ENCODE results near the gene HOXA3.

The HOXA3 gene

GRCh38 chr7:27111751-27112277 lies 40.6 kb downstream of the HOXA3 start:
- DNase-seq, result no peak

GRCh38 chr7:27111042-27111750 lies 41.2 kb downstream of the HOXA3 start:
- no peak for DNase-seq

DNA sequence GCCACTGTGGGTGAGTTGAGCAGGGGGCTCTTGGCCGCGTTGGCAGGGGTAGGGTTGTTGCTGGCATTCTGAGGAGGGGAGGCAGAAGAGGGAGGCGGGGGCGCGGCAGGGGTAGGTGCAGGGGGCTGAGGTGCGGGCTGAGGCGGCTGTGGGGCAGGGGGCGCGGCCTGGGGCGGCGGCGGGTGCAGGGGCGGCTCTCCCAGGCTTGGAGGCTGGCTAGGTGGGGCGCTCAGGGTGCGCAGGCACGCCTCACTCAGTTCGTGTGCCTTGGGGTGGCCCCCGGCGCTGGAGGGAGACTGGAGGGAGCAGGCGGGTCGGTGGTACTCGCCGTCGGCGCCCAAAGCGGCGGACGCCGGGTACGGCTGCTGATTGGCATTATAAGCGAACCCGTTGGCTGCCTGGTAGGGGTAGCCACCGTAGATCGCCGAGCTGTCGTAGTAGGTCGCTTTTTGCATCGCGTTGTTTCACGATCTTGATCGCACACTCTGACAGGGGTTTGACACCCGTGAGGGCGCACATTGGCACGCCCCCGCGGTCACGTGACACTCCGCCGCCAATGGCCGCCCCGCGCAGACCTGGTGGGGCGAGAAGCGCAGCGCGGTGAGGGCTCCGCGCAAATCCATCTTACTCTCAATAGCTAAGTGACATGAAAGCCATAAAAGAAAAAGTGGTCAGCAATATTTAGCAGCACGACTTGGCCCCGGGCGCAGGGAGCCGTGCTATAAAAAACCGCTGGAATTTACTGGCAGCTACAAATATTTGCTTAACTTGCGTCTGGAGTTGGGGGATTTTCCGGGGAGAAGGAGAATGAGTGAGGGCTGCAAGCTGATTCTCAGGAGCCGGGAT lies 42.0 kb downstream of the HOXA3 start:
- DNase-seq, result no peak

DNA sequence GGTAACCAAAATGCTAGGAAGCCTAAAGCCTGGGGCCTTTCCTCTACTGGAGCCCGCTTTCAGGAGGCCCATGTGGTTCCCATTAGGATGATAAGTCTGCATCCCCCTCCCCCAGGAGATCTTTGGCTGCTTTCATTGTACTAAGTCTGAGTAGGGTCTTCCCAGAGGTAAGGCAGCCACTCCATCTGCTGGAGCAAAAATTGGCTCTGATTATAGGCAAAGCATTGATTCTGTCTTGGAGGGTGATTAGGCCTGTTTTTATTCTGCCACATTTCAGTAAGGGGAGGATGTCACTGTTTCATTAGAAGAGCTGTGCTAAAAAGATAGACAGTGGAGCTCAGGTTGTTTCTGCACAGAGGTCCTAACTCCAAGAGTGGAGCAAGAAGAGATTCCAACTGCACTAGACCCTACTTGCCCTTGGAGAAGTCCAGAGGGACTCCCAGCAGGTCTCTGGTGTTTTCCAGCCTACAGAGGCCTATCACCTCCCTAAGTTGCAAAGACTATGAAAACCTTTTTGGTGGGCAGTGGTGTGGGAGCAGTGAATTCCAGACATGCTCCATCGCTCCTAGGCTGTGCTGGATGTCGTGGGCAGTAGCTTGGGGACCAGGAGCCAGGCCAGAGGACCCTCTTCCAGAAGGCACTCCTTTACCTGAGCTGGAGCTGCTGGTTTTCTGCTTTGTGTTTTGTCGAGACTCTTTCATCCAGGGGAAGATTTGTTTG lies 42.8 kb downstream of the HOXA3 start:
- DNase-seq, result no peak

DNA sequence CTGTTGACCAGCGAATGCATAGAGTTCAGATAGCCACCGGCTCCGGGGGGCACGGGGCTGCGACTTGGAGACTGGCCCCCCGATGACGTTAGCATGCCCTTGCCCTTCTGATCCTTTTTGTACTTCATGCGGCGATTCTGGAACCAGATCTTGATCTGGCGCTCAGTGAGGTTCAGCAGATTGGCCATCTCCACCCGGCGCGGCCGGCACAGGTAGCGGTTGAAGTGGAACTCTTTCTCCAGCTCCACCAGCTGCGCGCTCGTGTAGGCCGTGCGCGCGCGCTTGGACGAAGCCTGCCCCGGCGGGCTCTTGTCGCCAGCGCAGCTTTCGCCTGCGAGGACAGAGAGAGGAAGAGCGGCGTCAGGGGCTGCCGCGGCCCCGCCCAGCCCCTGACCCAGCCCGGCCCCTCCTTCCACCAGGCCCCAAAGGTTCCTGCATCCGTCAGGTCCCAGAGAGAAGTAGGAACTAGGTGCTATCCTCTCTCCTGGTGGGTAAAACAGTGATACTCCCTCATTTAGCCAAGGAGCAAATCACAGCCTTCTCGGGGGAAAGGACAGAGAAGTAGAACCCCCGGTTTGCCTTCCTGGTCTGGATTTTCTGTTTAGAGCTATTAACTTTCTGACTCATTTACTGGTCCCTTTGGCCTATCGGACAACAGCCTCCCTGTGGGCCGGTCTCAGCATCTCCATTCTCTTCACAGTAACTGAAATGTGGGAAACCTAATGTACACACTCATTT lies 43.8 kb downstream of the HOXA3 start:
- no peak for DNase-seq

GRCh38 chr7:27107391-27108381 lies 44.7 kb downstream of the HOXA3 start:
- DNase-seq, result no peak

- DNase-seq, result no peak
Observed at GRCh38 chr7:27106901-27107240, 45.5 kb downstream of the HOXA3 start.

DNA sequence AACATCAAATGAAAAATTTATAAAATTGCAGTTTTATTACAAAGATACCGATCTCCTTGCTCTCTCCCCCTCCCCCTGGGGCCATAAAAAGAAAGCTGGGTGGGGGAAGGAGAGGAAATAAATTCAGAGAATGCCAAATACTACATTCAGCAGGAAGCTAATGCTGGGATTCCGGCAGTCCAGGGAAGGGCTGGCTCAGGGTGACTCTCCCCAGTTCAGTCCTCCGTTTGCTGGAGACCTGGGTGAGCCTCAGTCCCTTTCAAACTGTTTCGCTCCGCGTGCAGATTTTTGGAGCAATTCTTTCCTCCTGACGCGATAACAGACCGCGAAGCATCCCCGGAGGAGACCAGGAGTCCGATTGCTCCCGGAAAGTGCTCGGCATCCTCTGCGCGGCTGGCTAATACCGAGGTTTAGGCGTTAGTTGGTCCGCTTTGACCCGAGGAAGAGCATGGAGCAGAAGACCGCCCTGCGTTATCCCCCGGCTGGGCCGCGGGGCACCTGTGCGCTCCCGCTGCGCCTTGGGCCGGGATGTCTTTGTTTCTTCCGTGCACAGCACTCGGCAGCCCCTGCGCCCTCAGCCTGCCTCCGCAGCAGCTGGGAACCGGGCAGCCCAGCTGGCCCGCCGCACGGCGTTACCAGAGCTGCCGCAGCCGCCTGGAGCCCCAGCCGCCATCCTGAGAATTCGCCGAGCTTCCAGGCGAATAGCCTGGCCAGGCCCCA lies 46.0 kb downstream of the HOXA3 start:
- DNase-seq, result no peak

GRCh38 chr7:27105301-27106031 lies 46.9 kb downstream of the HOXA3 start:
- no peak for DNase-seq

GRCh38 chr7:27104341-27105058 lies 47.9 kb downstream of the HOXA3 start:
- no peak for DNase-seq

GRCh38 chr7:27103489-27104226 lies 48.7 kb downstream of the HOXA3 start:
- no peak for DNase-seq

DNA sequence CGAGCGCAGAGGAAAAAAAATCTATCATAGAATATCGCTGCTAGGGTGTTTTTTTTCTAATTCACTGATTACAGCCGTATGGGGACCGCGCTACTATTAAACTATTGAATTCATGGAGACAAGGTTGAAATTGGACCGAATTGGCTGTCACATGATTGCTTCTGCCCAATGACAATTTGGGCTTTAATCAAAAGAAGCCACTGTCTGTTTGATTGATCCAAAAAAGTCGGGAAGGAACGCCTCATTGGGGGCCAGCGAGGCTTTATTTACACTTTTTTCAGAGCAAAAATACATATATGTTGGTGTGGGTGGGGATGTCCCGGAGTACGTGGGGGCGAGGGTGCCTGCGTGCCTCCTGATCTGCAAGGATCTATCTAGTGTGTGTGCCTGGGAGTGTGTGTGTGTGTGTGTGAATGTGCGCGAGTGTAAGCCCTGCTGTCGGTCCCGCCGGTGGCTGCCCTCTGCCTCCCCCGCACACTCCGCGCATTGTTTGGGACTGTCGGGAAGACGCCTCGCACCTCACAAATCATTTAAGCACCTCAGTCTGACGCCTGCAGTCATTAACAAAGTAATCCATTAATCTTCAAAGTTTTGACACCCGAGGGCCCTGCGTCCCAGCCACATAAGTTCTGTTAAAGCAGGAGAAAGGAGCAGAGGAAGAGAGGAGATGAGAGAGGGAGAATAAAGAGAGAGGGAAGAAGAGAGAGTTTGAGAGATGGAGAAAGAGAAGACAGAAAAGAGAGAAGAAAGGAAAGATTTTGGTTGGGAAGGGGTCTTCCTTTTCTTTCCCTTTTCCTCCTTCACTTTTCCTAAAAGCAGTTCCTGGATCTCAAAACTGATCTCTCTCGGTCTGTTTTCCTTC lies 49.6 kb downstream of the HOXA3 start, which contains the start of gene HOXA2:
TSS of gene HOXA2 (minus strand) at position 103 of the 862 bp plus-strand sequence. CDS start 183 bp downstream, outside the sequence.
- no peak for DNase-seq

DNA sequence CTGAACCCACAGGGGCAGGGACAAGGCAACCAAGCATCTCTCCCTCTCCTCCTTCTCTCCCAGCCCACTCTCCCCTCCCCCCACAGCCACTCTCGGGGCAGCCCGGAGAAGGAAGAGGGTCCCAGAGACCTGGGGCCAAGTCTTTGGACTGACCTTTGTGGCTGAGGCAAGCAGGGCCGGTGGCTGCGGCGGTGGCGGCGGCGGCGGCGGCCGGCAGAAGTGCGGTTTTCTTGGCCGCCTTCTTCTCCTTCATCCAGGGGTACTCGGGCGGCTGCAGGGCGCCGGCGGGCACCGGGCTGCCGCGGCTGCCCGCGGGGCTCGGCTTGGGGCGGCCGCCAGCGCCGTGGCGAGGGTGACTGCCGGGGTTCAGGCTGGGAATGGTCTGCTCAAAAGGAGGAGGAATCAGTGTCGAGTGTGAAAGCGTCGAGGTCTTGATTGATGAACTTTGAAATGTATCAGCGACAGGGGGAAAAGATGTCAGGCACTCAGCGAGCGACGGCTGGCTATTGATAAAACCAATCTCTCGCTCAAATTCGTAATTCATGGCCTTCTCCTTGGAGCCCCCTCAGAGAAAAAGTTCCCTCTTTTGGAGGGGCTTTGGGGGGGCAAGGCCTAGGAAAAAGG lies 50.3 kb downstream of the HOXA3 start:
- DNase-seq, result no peak

- DNase-seq, result no peak
Observed at GRCh38 chr7:27101171-27101956, 51.0 kb downstream of the HOXA3 start.

GRCh38 chr7:27100694-27101170 lies 51.7 kb downstream of the HOXA3 start:
- DNase-seq, result no peak

All from CD4-positive, alpha-beta T cell treated with Interleukin-12 subunit alpha and Interleukin-12 subunit beta, for 1 hour (primary cell).